ENCODE measurements around the gene ZFR. TPM values are rescaled to one million over a fixed set of nuclear protein-coding genes. Genes with fewer than 3 reads are reported as not detected.

Gene ZFR
- total and polyA plus RNA-seq, 11 donors: 18.2 to 79.9 (median 57.8) TPM

DNA sequence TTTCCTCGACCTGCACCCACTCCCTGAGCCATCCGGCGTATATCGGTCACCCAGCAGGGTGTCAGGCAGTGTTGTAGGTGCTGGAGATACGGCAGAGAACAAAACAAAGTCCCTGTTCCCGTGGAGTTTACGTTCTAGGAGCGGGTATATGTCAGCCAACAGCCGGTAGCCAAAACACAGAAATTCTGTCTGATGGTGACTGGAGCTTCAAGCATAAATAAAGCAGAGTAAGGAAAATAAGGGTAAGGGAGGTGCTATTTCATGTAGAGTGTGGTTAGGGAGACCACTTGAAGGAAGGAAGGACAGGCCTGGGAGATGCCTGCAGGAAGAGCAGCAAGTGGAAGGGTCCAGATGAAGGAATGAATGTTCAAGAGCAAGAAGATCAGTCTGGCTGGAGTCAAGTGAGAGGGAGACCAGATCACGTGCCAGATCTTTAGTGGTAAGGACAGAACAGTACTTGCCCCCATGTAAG lies 783 bp upstream of the ZFR start:
- Histone ChIP-seq H3K27ac (peak overlapping the region in 3 of 12 donors; percentile 84 to 97 (median 96)), H3K27me3 (no peaks in the 10 kb centered on the region), H3K4me1 (peaks cover 0 to 43% (median 20%) of the 10 kb centered on the region in 12 donors), H3K9me3 (no peaks in the 10 kb centered on the region), H3K36me3 (no peaks in the 10 kb centered on the region), H3K4me3 (peak overlapping the region in 6 of 12 donors; percentile 69 to 98 (median 86))
- 71 to 83% (median 74%) methylated on average over 10 of the region's 10 CpGs for WGBS, 4 donors
- TF ChIP-seq POLR2A (IDR thresholded peaks at IDR 0.05): no peak
- TF ChIP-seq, protein P1, sequence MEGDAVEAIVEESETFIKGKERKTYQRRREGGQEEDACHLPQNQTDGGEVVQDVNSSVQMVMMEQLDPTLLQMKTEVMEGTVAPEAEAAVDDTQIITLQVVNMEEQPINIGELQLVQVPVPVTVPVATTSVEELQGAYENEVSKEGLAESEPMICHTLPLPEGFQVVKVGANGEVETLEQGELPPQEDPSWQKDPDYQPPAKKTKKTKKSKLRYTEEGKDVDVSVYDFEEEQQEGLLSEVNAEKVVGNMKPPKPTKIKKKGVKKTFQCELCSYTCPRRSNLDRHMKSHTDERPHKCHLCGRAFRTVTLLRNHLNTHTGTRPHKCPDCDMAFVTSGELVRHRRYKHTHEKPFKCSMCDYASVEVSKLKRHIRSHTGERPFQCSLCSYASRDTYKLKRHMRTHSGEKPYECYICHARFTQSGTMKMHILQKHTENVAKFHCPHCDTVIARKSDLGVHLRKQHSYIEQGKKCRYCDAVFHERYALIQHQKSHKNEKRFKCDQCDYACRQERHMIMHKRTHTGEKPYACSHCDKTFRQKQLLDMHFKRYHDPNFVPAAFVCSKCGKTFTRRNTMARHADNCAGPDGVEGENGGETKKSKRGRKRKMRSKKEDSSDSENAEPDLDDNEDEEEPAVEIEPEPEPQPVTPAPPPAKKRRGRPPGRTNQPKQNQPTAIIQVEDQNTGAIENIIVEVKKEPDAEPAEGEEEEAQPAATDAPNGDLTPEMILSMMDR (IDR thresholded peaks at IDR 0.05): no peak
- DNase-seq: no peak
- ATAC-seq: no peak
- intact Hi-C loops (cut with DNase I): no loop called here

DNA sequence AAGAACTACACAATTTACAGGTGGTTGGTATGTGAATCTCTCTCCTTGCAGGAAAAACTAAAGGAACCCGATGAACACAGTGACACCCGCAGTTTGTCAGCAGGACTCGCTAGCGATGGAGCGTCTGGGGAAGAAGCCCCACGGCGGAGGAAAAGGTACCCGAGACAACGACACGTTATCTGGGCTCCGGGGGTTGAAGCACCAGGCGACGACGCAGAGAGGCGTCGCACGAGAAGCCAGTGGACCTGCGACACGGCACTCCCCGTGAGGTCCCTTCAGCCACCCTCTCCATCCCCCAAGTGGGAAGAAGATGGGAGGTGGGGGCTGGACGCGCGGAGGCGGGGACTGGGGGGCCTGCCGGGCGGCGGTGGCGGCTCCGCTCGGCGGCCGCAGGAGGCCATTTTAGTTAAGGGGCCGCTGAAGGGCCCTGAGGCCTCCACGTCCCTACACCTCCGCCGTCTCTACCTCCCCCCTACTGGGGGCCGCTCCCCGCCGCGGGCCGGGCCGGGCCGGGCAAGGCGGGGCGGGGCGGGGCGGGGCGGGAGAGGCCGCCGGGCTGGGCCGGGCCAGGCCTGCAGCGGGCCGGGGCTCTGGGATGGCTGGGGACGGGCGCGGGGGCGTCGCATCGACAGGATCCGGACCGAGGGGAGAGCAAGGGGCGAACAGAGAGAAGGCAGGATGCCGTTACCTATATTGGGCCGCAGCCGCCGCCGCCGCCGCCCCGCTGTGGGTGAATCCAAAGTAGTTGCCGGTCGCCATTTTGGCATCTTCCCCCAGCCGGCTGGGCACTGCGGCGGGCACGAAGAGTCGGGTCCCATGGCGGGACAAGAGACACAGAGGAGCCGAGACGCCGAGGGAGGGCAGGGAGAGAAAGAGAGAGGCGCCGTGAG lies 754 bp downstream of the ZFR start:
- peak; percentile 38 to 72 (median 49) for DNase-seq
- H3K27ac ChIP-seq: peak overlapping the region; percentile 84 to 98 (median 94)
- 0 to 1% (median 0%) methylated on average over 34 to 83 of the region's 83 CpGs for WGBS, 4 donors
- no peak for TF ChIP-seq POLR2A (IDR thresholded peaks at IDR 0.05)
- TF ChIP-seq, protein P1 (IDR thresholded peaks at IDR 0.05): peak in 1 of 12 donors; percentile 16
- H3K9me3 ChIP-seq: no peaks in the 10 kb centered on the region
- peak overlapping the region; percentile 69 to 98 (median 88) for H3K4me3 ChIP-seq
- H3K27me3 ChIP-seq: no peaks in the 10 kb centered on the region
- H3K4me1 ChIP-seq: peaks cover 0 to 56% (median 27%) of the 10 kb centered on the region in 12 donors
- intact Hi-C loops (cut with DNase I): no loop called here
- ATAC-seq: peak; percentile 47 to 78 (median 63)
- H3K36me3 ChIP-seq: no peaks in the 10 kb centered on the region

DNA sequence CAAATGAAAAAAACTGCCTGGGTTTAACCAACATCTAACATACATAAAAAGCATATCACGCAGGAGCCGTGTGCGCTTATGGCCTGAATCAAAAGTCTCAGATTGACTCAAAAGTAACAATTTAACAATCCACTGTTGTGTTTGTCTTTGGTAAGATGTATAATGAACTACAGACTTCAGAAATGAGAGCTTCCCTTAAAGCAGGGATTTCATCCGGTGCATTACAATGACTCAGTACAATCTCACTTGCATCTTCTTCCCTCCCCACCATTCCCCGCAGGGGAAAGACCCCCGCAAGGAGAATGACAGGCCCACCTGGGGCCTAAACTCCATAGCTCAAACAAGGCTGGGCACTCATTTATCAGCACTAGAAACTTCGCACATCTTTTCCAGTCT lies 1.4 kb downstream of the ZFR start:
- Histone ChIP-seq H3K36me3 (no peaks in the 10 kb centered on the region), H3K4me1 (peaks cover 0 to 61% (median 28%) of the 10 kb centered on the region in 12 donors), H3K9me3 (no peaks in the 10 kb centered on the region), H3K27ac (peak overlapping the region; percentile 84 to 98 (median 94)), H3K4me3 (peak overlapping the region; percentile 69 to 98 (median 88)), H3K27me3 (no peaks in the 10 kb centered on the region)
- intact Hi-C loops (cut with DNase I): no loop called here
- no peak for DNase-seq
- peak in 1 of 4 donors; percentile 10 for ATAC-seq
- 16 to 23% (median 17%) methylated on average over 7 of the region's 7 CpGs for WGBS, 4 donors
- TF ChIP-seq, protein P1 (IDR thresholded peaks at IDR 0.05): no peak
- no peak for TF ChIP-seq POLR2A (IDR thresholded peaks at IDR 0.05)

DNA sequence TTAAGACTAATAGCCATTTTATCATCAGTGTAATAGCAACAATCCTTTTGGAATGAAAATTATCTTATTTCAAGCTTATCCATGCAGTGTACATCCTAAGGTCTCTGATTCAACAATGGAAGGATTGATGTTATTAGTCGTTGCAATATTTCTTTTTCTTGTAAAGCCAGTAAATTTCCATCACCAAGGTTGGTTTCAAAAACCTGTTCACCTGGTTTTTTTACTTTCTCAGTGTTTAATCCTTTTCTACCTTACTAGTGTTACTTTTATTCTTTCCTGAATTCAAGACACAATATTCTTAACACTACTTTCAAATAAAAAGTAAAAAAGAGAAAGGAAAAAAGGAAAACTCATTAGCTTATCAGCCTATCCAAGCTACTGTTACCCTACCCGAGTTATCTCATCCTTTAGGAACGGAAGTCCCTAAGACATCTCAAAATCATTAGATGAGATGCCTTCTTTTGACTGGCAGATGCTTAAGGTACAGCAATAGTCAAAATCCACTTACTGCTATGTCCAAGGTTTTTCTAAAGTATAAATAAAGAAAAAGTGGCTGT lies 5.4 kb downstream of the ZFR start:
- H3K27me3 ChIP-seq: no peaks in the 10 kb centered on the region
- H3K4me3 ChIP-seq: no peak overlapping the region
- TF ChIP-seq, protein P1 (IDR thresholded peaks at IDR 0.05): no peak
- no peak for TF ChIP-seq POLR2A (IDR thresholded peaks at IDR 0.05)
- intact Hi-C loops (cut with DNase I): no loop called here
- no peak for ATAC-seq
- DNase-seq: no peak
- H3K36me3 ChIP-seq: no peaks in the 10 kb centered on the region
- H3K9me3 ChIP-seq: no peaks in the 10 kb centered on the region
- peaks cover 0 to 73% (median 50%) of the 10 kb centered on the region in 12 donors for H3K4me1 ChIP-seq
- WGBS, 4 donors: 57 to 72% (median 63%) methylated on average over 3 of the region's 3 CpGs
- no peak overlapping the region for H3K27ac ChIP-seq
